Fibroblast of the aortic adventitia (primary cell): ENCODE measurements around the gene DOCK10. TPM values are rescaled to one million over a fixed set of nuclear protein-coding genes. Genes with fewer than 3 reads are reported as not detected.
A peak's percentile ranks its signal among the peaks of the same experiment; 100 is the strongest.

Source experiments
- DNase-seq: peaks from one replicate; pipeline ENCODE4 v3.0.0-alpha.2; 2010; ENCODE audit warnings: low read depth
- H3K4me3 ChIP-seq: 2 replicates; pipeline ENCODE4 v1.5.1; 2011; ENCODE audit warnings: low read depth, mild to moderate bottlenecking, control low read depth, low read length, moderate library complexity
- total RNA-seq: library from RNA; depleted of rRNA; stranded (reverse); fragments of >200 nt; gene quantifications from 2 replicates; pipeline ENCODE4 v1.2.3, GENCODE V29; 2012; ENCODE audit warnings: low replicate concordance
- TF ChIP-seq, protein P1 (sequence below): IDR thresholded peaks from 2 replicates; pipeline ENCODE4 v1.5.1; 2011; ENCODE audit warnings: mild to moderate bottlenecking, low read length, control low read depth, inconsistent platforms; ENCODE audit not compliant: insufficient read depth

The DOCK10 gene
- total RNA-seq, 1 donor = 66.2 TPM

- DNase-seq = no peak
- H3K4me3 ChIP-seq = no peak overlapping the region
- TF ChIP-seq, protein P1, sequence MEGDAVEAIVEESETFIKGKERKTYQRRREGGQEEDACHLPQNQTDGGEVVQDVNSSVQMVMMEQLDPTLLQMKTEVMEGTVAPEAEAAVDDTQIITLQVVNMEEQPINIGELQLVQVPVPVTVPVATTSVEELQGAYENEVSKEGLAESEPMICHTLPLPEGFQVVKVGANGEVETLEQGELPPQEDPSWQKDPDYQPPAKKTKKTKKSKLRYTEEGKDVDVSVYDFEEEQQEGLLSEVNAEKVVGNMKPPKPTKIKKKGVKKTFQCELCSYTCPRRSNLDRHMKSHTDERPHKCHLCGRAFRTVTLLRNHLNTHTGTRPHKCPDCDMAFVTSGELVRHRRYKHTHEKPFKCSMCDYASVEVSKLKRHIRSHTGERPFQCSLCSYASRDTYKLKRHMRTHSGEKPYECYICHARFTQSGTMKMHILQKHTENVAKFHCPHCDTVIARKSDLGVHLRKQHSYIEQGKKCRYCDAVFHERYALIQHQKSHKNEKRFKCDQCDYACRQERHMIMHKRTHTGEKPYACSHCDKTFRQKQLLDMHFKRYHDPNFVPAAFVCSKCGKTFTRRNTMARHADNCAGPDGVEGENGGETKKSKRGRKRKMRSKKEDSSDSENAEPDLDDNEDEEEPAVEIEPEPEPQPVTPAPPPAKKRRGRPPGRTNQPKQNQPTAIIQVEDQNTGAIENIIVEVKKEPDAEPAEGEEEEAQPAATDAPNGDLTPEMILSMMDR = no peak
These were observed 34.0 kb downstream of the DOCK10 start for GRCh38 chr2:225008179-225008856.

DNA sequence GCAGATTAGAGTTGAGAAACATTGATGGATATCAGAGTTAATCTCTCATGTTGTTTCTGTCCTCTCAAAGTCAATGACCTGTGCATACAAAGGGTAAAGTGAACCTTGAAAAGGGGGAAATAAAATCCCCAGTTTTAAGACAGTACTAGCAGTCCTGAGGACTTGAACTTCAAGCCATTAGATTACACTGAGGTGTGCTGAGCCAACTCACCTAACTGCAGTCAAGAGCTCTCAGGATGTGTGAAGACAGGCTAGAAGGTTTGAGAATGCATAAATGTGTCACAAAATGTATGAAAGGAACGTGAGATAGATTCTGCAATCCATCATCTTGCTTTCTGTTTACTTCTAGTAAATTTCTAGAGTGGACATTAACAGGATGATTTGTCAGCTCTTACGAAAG lies 35.5 kb downstream of the DOCK10 start:
- H3K4me3 ChIP-seq = no peak overlapping the region
- DNase-seq = no peak
- TF ChIP-seq, protein P1 = no peak

DNA sequence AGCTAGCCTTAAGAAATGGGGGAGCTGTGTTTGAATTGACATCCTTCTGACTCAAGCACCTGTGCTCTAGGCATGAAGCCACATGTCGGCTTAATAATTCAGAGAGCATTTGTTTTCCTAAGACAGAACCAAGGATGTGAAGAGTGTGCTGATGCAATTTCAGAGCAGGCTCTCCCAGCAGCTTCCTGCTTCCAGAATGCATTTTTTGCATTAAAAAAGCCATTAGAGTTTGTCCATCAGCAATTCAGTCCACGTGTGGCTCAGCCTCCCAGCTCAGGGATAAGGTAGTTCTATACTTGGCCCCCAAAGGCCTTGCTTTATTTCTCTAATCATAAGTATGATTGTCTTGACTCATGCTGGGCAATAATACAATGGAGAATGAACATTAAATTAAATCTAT lies 37.7 kb downstream of the DOCK10 start:
- H3K4me3 ChIP-seq = no peak overlapping the region
- TF ChIP-seq, protein P1 = no peak
- DNase-seq = peak; percentile 71

GRCh38 chr2:225002656-225003045 lies 39.6 kb downstream of the DOCK10 start:
- no peak for DNase-seq
- no peak overlapping the region for H3K4me3 ChIP-seq

DNA sequence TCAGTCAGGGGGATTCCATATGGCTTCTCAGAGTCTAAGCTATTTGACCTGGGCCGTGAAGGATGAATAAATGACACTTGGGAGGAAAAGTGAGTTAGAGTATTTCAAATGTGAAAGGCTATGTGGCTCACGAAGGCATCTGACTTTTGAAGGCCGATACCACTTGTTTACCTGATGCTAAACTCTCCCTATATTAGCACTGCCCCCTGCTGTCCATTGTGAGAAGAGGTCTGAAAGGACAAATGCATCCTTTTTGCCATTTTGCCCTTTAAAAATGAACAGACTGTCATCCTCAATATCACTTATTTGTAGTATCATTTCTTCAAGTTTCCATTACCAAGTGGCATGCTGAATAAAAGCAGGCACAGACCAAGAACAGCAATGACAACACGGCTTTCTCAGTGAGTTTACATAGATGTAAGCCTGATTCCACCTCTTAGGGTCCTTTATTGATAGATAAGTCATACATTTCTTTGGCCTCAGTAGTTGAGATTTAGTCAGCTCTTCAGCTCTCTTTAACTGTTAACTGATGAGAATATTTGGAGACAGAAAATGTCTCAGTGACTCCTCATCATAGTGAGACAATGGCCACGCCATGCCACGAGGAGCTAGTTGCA lies 40.1 kb downstream of the DOCK10 start:
- TF ChIP-seq, protein P1 = peak; percentile 79
- peak; percentile 88 for DNase-seq
- H3K4me3 ChIP-seq = no peak overlapping the region

More at GRCh38 chr2:225002656-225003045, 39.6 kb downstream of the DOCK10 start:
- TF ChIP-seq, protein P1 = no peak

GRCh38 chr2:224999754-225000153 lies 42.5 kb downstream of the DOCK10 start:
- H3K4me3 ChIP-seq = no peak overlapping the region
- TF ChIP-seq, protein P1 = no peak
- peak; percentile 23 for DNase-seq
